Peyer's patch (tissue), 4 donors: ENCODE measurements around the gene ECSCR.

Source experiments
- CTCF ChIP-seq, 6 experiments: fragments of 450-650 bp in 4 of 6; fragments of 200-600 bp in 2 of 6; sonication (generic) in 1 of 6; IDR thresholded peaks; one replicate each; pipeline ENCODE4 v1.5.1; 2017 to 2019; ENCODE audit warnings: antibody characterized with exemption in 6 of 6, mild to moderate bottlenecking in 3 of 6, moderate library complexity in 1 of 6
- POLR2A ChIP-seq, 2 donors: fragments of 450-650 bp; IDR thresholded peaks; one replicate each; pipeline ENCODE4 v1.5.1; 2017; ENCODE audit warnings: antibody characterized with exemption in 2 of 2, mild to moderate bottlenecking in 2 of 2, moderate library complexity in 2 of 2

- TF ChIP-seq CTCF (IDR thresholded peaks at IDR 0.05) (no peak), POLR2A (IDR thresholded peaks at IDR 0.05) (no peak)
These were observed 49.4 kb downstream of the ECSCR start for GRCh38 chr5:139413153-139413552.
